Measurements from ENCODE around the gene UGT3A1. TPM values are rescaled to one million over a fixed set of nuclear protein-coding genes. Genes with fewer than 3 reads are reported as not detected.
"Not testable (repeated sequence)": the region's sequence is repeated elsewhere in the genome, so short reads cannot be mapped to it uniquely, and the experiment has no call there.

Gene UGT3A1
- total RNA-seq (35.4 and 45.1 TPM in 2 replicates), polyA plus RNA-seq (27.9 and 29.2 TPM in 2 replicates)

GRCh38 chr5:35990941-35991611 is at the start of gene UGT3A1:
TSS of gene UGT3A1 (minus strand) at chr5:35991390. CDS start at chr5:35991240, 150 bp downstream.
- H3K36me3 ChIP-seq (replicated peaks; ENCODE audit: insufficient read depth, low read depth): no peaks in the 10 kb centered on the region
- H3K4me1 ChIP-seq (ENCODE audit: insufficient read depth): no peaks in the 10 kb centered on the region
- H3K4me3 ChIP-seq: no peak within 1 kb of the TSS
- H3K27me3 ChIP-seq: peaks cover 29% of the 10 kb centered on the region
- H3K9me3 ChIP-seq (ENCODE audit: low read depth): no peaks in the 10 kb centered on the region
- no peak for TF ChIP-seq CTCF (IDR thresholded peaks at IDR 0.05; ENCODE audit: poor library complexity)
- TF ChIP-seq EZH2 (IDR thresholded peaks at IDR 0.05; ENCODE audit: borderline replicate concordance): no peak
- TF ChIP-seq EZH2phosphoT487 (IDR thresholded peaks at IDR 0.05; ENCODE audit: low read depth, severe bottlenecking, unreplicated experiment): no peak
- H3K9me2 ChIP-seq (replicated peaks; ENCODE audit: insufficient read depth): no peaks in the 10 kb centered on the region
- H3K79me2 ChIP-seq: no peaks in the 10 kb centered on the region
- H4K20me1 ChIP-seq (ENCODE audit: insufficient read depth, poor library complexity, severe bottlenecking): no peaks in the 10 kb centered on the region
- DNase-seq (ENCODE audit: low spot score): peak; percentile 22
- H3K27ac ChIP-seq: peak within 1 kb of the TSS; percentile 12
- no peak within 1 kb of the TSS for H2AFZ ChIP-seq
- WGBS (ENCODE audit: low lambda C conversion rate, missing lambda C conversion rate): 6% methylated on average over 25 of the region's 25 CpGs
- H3K4me2 ChIP-seq: peak within 1 kb of the TSS; percentile 76

GRCh38 chr5:36035696-36036095 is 44.5 kb upstream of the UGT3A1 start:
- no peak overlapping the region for H3K27ac ChIP-seq
- H3K4me2 ChIP-seq: no peak overlapping the region
- no peaks in the 10 kb centered on the region for H3K9me2 ChIP-seq (replicated peaks; ENCODE audit: insufficient read depth)
- H3K9me3 ChIP-seq (ENCODE audit: low read depth): no peaks in the 10 kb centered on the region
- H4K20me1 ChIP-seq (ENCODE audit: insufficient read depth, poor library complexity, severe bottlenecking): no peaks in the 10 kb centered on the region
- H3K4me3 ChIP-seq: no peak overlapping the region
- no peaks in the 10 kb centered on the region for H3K79me2 ChIP-seq
- no peaks in the 10 kb centered on the region for H3K27me3 ChIP-seq
- no peaks in the 10 kb centered on the region for H3K36me3 ChIP-seq (replicated peaks; ENCODE audit: insufficient read depth, low read depth)
- no peak for DNase-seq (ENCODE audit: low spot score)
- TF ChIP-seq EZH2phosphoT487 (IDR thresholded peaks at IDR 0.05; ENCODE audit: low read depth, severe bottlenecking, unreplicated experiment): no peak
- no peak for TF ChIP-seq CTCF (IDR thresholded peaks at IDR 0.05; ENCODE audit: poor library complexity)
- 97% methylated on average over 13 of the region's 13 CpGs for WGBS (ENCODE audit: low lambda C conversion rate, missing lambda C conversion rate)
- peaks cover 7% of the 10 kb centered on the region for H3K4me1 ChIP-seq (ENCODE audit: insufficient read depth)
- H2AFZ ChIP-seq: no peak overlapping the region

- H3K79me2 ChIP-seq; H3K4me1 ChIP-seq (ENCODE audit: insufficient read depth); H2AFZ ChIP-seq; H3K27ac ChIP-seq; DNase-seq (ENCODE audit: low spot score); H4K20me1 ChIP-seq (ENCODE audit: insufficient read depth, poor library complexity, severe bottlenecking); H3K9me2 ChIP-seq (replicated peaks; ENCODE audit: insufficient read depth); H3K36me3 ChIP-seq (replicated peaks; ENCODE audit: insufficient read depth, low read depth); H3K4me2 ChIP-seq; H3K27me3 ChIP-seq; H3K9me3 ChIP-seq (ENCODE audit: low read depth); H3K4me3 ChIP-seq: not testable (repeated sequence)
- WGBS (ENCODE audit: low lambda C conversion rate, missing lambda C conversion rate): 79% methylated on average over 3 of the region's 3 CpGs
Observed at GRCh38 chr5:36034536-36035134, 43.4 kb upstream of the UGT3A1 start.

DNA sequence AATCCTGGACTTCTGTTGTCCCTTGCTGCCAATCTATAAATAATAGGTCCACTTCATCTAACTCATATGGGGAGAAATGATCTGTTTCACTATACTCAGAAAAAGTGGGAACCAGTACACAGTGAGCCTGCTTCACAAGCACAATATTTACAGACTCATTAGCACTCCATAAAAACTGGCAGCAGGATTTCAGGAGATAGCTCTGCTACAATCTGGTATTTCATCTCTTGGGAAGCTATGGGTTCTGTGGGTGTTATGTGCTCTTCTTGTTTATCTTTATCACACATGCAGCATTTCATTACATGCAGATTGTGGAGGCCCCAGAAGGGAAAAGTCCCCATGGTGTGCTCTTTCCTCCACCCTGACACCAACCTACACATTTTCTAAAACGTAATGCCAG is 42.3 kb upstream of the UGT3A1 start:
- peak; percentile 14 for DNase-seq (ENCODE audit: low spot score)

More for the DNA sequence above, 42.3 kb upstream of the UGT3A1 start:
- TF ChIP-seq EZH2phosphoT487 (IDR thresholded peaks at IDR 0.05; ENCODE audit: low read depth, severe bottlenecking, unreplicated experiment) (peak; percentile 47), CTCF (IDR thresholded peaks at IDR 0.05; ENCODE audit: poor library complexity) (no peak)
- 27% methylated on average over 1 of the region's 1 CpG for WGBS (ENCODE audit: low lambda C conversion rate, missing lambda C conversion rate)
- H3K4me3 ChIP-seq: no peak overlapping the region
- H3K9me2 ChIP-seq (replicated peaks; ENCODE audit: insufficient read depth): no peaks in the 10 kb centered on the region
- no peaks in the 10 kb centered on the region for H3K36me3 ChIP-seq (replicated peaks; ENCODE audit: insufficient read depth, low read depth)
- H3K27me3 ChIP-seq: no peaks in the 10 kb centered on the region
- no peaks in the 10 kb centered on the region for H3K9me3 ChIP-seq (ENCODE audit: low read depth)
- peaks cover 7% of the 10 kb centered on the region for H3K4me1 ChIP-seq (ENCODE audit: insufficient read depth)
- H4K20me1 ChIP-seq (ENCODE audit: insufficient read depth, poor library complexity, severe bottlenecking): no peaks in the 10 kb centered on the region
- H2AFZ ChIP-seq: no peak overlapping the region
- no peak overlapping the region for H3K4me2 ChIP-seq
- H3K79me2 ChIP-seq: no peaks in the 10 kb centered on the region
- no peak overlapping the region for H3K27ac ChIP-seq

Data from hepatocyte (in vitro differentiated cells).